ENCODE results near the gene ATP5ME.
"Not testable (repeated sequence)": the region's sequence is repeated elsewhere in the genome, so short reads cannot be mapped to it uniquely, and the experiment has no call there.

ATP5ME gene

DNA sequence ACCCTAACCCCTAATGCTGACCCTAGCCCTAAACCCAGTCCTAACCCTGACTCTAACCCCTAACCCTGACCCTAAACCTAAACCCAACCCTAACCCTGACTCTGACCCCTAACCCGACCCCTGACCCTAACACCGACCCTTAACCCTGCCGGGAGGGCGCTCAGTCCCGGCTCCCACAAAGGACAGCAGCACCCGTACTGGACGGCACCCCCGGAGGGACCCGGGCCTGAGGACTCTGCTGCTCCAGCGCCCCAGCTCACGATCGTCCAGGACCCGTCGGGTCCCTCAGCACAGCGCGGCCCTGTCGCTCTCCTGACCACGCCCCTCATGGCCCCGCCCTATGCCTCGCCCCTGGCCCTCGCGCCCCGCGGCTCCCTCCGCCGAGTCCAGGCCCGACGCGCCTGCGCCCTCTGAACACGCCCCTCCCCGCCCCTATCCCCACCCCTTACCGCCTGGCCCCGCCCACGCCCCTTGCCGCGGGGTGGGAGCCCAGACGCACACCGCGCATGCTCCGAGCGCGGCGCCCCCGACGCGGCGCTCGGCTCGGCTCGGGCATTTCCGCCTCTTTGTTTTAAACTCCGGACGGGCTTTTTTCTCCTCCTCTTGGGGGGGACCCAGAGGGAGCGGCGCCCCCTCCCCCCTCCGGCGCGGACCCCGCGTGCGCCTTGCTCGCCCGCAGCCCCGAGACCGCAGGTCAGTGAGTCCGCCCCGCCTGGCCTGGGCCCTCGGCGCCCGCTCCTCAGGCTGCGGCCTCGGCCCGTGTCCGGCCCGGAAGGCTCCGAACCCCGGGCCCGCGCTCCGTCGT is 31.4 kb upstream of the ATP5ME start, which contains the start of gene PCGF3:
Gene PCGF3, plus strand, starts transcription at position 555 of the 805 bp plus-strand sequence. CDS start 27,849 bp downstream, outside the sequence.
- DNase-seq = peak; percentile 26 to 97 (median 92)

DNA sequence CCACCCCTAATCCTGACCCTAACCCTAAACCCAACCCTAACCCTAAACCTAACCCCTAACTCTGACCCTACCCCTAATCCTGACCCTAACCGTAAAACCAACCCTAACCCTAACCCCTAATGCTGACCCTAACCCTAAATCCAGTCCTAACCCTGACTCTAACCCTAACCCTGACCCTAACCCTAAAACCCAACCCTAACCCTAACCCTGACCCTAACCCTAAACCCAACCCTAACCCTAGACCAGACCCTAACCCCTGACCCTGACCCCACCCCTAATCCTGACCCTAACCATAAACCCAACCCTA is 30.8 kb upstream of the ATP5ME start:
- DNase-seq = no peak

DNA sequence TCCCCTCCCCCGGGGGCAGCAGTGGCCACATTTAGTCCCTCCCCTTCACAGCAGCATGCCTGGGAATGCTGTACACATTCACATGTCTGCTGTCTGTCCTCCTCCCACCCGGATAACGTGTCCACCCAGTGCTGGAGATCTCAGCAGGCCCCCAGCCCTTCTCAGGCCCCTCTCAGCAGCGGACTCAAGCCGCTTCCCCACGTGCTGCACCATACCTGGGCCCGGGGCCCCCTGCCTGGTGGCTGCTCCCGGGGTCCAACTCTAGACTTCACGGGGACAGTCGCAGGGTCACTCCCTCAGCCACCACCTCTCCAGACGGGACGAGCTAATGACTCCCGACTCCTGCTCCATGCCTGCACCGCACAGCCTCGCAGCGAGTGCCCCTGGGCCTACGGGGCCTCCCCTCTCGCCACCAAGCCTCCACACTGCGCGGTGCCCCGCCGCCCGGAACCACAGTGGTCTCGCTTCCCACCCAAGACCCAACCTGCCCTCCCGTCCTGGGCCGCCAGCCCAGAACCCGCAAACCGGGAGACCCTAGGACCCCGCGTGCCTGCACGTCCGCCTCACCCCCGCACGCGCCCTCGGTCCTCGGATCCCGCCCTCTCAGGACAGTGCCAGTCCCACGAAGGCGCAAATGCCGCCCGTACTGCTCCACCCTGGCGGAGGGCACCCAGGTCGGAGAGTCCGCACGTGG is 30.3 kb upstream of the ATP5ME start:
- DNase-seq = no peak

DNA sequence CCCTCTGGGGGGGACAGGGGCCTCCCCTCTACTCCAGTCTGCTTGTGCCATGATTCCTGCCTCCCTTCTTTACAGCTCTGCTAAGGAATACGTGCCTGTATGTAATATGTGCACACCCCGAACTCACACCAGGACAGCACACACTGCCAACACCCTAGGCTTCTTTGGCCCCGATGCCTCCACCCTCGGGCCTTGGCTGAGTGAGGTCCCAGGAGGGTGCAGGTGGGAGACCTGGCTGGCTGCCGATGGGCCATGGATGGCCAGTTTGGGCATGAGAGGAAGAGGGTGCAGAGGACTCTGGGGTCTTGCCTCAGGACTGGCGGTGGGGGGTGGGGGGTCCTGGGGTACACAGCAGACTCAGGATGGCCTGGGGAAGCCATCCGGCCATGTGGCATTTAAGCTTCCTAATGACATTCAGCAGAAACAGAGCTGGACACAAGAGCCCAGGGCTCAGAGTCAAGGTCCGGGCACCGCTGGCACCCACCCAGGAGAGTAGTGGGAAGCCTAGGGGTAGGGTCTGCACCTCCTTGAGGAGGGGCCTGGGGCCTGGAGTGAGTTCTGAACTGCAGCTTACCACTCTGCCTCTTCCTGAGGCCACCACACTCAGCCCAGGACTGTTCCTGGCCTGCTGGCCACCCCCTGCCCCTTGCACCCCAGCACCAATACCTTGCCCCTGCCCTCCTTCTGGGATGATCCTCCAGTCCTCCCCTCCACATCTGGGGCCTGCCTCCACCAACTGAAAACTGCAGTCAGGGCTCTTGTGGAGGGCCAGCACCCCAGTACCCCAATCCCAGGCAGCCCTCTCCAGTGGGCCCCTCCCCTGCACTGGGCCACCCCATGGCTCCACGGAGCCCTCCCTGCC is 29.5 kb upstream of the ATP5ME start:
- no peak for DNase-seq

DNA sequence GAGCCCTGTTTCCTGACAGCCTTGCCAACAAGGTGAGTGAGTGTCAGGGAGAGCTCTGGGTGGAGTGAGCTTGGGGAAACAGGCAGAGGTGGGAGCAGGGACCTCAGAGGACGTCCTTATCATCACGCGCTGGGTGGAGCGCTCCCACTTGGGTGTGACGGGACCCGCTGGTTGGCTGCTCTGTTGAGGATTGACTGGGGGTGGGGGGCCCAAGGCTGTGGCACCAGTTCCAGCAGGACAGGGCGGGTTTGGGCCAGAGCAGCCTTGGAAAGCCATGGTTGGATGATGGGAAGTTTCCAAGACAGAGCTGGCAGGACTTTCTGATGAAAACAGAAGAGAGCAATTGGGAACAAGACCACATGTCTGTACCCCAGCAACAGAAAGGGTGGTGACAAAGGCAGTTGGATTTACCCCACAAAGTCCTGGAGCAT is 28.6 kb upstream of the ATP5ME start:
- peak in 7 of 58 donors; percentile 17 to 53 (median 31) for DNase-seq

DNA sequence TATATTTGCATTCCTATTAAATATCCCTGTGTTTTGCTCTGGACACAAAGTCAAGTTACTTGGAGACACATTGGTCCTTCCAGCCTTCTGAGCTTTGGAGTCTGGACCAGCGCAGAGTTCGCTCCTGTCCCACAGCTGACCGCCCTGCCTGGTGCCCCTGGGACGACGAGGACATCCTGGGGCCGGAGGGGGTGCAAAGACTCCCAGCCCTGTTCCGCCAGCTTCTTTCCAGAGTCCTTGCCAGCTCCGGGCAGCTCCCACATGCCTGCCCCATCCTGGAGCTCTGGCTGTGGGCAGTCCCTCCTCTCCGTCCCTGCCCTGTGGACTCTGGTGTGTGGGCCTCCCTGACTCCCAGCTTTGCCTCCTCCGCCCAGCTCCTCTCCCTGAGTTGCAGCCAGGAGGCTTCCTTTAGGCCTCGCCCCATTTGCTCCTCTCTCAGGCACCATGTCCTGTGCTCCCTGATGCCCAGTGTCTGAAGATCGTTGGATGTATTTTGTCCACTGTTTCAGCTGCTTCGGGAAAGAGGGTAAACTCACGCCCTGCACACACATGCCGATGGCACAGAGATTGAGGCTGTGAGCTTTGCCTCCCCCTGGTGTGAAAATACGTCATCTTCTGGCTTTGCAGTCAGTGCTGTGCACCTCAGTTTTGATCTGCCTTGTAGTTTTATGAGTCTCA is 26.6 kb upstream of the ATP5ME start:
- peak in 2 of 58 donors; percentile 33 to 51 for DNase-seq

DNA sequence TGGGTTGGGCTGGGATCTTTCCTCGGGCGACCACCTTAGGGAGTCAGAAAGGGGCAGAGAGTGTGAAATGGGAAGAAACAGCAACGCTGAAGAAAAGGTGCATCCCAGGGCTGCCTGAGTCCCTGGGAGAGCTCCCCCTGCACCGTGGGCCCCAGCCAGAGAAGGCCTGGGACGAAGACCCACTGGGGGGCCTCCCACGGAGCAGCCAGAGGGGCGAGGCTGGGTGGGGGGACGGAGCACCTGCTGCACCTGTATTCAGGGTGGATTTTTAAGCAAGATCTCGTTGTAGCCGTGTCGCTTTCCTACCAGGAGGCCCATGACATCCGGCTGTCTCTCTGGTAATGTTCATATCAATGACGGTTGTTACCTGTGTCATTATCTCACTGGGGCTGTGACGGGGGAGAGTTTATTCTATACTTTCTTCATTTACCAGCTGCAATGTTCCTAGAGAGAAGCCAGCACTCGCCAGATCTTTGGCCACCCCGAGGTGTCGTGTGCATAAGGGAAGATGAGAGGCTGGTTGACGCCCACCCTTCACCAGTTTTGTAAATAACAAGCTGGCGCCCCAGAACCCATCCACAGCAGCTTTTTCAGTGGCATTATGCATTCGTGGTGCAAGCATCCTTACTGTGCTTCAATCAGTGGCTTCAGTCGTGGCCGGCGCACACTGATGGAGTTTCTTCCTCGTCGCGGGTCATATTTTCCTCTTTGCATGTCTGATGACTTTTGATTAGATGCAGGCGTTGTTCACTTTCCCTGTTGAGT is 25.9 kb upstream of the ATP5ME start:
- DNase-seq = no peak

DNA sequence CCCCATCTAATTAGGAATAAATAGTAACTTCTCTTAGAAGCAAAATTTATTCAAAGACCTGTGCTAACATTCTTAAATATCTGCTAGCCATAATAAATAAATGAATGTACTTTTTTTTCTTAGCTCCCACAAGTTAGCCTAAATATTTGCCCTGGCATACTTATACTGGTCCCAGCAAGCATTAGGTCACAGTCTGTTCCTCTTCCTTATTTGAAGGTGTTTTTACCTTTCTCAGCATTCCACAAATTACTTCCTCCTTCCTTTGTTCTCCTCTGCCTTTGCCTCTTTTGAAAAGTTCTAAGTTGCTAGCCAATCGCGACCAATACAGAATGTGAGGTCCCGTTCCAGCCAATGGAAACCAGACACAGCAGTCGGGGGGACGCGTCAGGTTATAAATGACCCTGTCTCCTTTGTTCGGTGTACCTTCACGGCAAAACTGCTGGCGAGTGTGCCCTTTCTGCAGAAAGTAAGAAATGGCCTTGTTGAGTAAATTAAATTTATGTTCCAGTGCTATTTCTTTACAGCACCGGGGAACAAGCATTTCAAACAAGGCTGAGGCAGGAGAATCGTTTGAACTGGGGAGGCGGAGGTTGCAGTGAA is 20.4 kb upstream of the ATP5ME start:
- not testable (repeated sequence) for DNase-seq

DNA sequence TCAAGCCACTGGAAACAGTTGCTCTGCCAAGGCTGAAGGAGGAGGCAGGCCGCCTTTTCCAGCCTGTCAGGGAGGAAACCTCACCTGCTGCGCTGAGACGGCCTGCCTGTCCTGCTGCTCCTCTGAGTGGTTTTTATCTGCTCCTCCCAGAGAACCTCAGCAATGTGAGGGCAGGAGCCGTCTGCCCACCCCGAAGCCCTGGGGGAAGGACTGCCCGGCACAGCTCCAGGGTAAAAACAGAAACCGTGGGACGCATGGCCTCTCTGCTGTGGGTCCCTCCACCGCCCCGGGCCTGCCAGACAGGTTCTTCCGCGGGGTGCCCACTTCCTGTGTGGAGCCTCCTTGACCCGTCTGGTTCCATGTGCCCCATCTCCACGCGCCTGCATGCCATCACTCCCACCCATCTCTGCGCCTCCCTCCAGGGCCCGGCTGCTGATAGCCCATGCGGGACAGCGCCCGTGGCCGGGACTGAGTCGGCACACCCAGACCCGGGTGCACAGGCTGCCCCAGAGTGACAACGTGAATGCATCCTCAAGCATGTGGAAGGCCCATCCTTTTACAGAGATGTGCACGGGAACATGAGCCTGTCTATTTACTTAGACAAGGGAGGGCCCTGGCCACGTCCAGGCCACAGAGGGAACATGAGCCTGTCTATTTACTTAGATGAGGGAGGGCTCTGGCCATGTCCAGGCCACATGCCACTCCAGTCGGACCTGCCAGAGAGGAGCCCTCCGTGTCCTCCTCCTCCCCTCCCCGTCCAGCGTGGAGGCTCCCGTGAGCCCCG is 18.9 kb upstream of the ATP5ME start:
- DNase-seq = no peak

DNA sequence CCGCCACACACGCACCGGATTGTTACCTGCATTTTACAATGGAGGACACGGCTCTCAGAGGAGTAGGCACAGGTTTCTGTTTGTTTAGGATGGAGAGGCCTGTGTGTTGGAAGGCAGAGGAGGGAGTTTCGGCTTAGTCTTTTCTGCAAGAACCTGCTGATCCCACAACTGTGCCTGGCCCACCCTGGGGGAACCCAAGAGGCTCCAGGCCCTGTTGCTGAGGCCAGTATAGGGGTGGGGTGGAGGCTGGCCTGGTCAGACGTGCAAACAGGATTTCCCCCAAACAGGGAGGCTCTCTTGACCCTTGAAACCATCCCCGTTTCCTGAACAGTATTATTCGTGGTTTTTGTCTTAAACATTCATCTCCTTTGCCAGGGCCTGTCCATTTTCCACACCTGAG is 15.6 kb upstream of the ATP5ME start:
- DNase-seq = no peak

DNA sequence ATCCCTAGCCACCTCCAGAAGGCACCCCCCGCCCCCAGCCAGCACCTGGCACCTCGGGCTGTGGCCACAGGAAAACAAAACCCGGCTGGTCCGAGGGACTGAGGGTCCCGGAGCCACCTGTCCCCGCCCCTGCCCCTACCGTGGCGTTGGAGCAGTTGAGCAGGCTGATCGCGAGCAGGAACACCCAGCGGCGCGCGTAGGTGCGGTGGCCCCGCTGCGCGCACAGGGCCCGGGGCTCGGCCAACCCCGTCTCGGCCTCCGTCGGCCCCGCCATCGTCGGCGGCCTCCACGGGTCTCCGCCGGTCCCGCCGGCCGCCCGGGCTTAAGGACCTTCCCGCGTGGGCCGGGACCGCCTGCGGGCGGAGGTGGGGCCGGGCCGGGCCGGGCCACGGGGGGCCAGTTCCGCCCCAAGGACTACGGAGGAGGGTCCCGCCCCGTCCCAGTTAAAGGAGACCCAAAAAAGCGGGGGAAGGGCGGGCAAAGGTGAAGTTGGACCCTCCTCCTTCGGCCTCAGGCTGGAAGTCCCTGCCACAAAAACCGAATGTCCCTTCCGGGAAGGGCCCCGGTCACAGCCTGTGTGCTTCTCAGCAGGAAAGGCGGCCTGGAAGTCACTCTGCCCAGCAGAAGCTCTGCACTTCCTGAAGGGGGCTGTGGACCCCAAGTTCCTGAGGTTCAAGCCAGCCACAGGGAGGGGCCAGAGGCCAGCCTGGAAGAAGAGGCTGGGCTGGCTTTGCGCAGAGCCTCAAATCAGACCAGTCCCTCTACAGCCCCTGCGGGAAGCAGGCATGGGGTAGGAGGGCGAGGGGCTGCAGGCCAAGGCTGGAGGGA is 15.0 kb upstream of the ATP5ME start, which contains the start of gene SLC49A3:
Gene SLC49A3, minus strand, starts transcription at position 298 of the 828 bp plus-strand sequence. Its CDS starts 24 bp downstream, at position 274.
- no peak for DNase-seq

DNA sequence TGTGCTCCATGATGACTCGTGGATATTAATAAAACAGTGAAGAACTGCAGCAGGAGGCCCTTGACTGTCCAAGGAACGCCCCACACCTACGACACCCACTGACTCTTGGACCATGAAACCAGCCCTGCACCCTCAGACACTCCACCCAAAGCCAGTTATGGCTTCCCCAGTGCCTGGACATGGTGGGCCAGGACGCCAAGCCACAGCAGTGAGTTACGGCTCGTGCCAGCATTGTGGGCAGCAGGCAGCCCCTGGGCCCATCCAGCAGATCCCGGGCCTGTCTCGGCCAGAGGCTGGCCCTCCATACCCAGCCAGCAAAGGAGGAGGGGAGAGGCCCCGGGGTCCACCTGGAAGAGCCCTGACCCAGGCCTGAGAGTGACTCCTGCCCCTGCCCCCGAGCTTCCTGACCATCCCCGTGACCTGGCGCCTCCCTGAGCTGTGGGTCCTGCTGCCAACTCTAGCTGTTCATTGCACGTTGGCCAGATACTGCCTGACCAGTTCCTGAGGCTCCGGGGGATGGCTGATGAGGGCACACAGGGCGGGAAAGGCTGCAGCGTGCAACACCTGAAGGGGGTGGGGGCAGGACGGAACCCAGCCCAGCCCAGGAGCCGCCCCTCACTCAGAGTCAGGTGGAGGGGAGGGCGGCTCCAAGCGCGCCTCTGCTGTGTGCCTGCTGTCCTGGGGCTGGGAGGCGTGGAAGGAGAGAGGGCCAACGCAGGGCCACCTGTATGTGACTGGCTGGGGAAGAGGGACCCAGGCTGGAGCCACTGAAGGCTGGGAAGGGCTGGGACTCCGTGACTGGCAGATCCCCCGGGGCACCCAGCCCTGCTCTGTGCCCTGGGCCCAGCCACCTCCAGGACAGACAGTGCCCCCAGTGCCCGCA is 14.1 kb upstream of the ATP5ME start:
- no peak for DNase-seq

DNA sequence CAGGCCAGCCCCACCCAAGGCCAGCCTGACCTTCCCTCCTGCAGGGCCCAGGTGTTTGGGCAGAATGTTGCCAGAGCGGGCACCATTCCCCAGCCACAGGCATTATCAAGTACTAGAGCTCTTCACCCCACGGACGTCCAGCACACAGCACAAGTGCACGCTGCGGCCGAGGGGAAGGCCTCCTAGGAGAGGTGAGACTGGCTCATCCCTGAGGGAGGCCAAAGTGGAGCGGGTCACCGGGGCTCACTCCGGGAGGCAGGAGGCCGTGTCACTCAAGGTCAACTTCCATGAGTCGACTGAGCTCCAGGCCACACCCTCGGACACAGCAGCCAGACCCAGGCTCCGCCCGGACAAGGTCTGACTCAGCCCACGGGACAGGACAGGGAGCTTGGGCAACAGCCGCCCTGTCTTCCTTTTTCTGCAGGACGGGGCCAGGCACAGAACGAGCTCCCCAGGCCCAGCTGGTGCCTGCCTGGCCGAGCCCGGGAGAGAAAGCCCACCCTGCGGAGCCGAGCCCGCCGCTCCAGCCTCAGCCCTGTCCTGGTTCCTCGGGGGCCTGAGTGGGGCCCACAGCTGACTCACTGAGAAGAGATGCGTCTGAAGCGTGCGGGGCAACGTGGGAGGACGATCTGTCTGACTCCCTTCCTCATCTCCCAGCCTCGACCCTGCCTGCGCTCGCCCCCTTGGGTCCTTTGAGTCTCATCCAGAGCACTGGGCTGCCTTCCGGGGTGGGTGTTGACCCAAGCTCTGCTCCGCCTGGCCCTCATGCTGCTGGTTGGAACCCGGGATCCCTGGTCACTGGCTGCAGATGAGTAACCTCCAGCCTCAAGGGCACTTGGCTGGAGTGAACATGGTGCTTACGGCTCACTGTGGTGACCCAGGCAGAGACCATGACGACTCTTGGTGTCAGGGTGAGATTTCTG is 13.2 kb upstream of the ATP5ME start:
- DNase-seq = no peak

DNA sequence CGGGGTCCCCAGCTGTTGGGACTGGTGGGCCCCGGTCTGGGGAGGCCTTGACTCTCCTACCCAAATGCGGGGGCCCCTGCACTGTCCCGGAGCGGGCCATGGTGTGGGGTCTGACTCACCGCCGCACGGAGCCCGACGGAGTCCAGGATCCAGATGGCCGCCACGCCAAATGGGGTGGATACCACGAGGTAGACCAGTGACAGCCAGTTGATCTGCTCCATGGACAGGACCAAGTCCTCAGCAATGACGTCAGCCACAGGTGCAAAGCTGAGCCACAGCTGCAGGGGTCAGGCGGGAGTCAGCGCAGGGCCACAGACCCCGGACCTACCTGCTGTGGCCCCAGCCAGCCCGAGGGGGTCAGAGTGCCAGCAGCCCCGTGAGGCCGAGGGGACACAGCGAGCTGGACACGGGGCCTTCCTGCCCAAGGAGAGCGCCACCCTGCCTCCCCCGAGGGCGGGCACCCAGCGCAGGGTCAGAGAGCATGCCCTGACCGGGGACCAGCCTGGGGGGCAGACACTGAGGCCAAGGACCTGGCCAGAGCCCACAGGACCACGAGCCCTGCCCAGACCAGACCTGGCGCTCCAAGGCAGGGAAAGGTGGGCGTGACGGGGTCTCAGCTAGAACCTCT is 12.5 kb upstream of the ATP5ME start:
- DNase-seq = no peak

DNA sequence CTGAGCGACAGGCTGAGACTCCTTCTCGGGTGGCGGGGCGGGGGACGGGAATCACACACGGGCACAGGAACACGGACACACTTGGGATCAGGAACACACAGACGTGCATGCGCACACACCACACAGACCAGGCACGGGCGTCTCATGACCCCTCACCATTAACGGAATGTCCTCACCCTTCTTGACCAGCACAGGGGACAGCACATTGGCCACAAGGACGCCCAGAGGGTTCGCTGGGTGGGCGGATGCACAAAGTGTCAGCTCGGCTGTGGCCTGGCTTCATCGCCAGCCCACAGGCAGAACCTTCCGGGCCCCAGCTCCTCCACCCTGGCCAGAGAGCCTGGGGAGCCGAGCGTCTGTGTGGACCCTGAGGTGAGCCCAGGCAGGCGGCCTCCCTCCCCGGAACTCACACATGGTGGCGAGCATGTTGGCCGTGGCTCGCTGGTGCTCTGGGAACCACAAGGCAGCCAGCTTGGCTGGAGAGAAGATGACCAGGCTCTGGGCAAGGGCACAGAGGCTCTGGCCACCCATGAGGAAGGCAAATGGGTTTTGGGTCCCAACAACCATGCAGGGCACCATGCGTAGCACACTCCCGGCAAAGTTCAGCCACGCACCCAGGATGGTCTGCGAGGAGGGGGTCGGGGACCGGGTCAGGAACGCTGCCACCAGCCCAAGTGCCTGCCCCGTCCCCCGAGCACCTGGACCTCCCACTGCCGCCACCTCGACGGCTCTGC is 11.8 kb upstream of the ATP5ME start:
- no peak for DNase-seq

Data from anterior cingulate cortex (tissue), 58 donors.